Thoracic aorta (tissue), 2 donors: ENCODE results near the gene GLYATL1. TPM values are rescaled to one million over a fixed set of nuclear protein-coding genes. Genes with fewer than 3 reads are reported as not detected.

Experiments used
- ATAC-seq: fragments of 150-250 bp; one replicate; pipeline ENCODE4 v1.8.0; 2017; ENCODE audit warnings: low read depth; ENCODE audit not compliant: insufficient number of reproducible peaks, low FRiP score
- DNase-seq: peaks from one replicate; pipeline ENCODE4 v3.0.0-alpha.2; 2020; ENCODE audit warnings: low spot score
- H3K27ac ChIP-seq, 2 donors: fragments of 200-600 bp; sonication (generic); 1 replicate in 1 of 2; 2 replicates in 1 of 2; pipeline ENCODE4 v1.5.1; 2016; ENCODE audit warnings: mild to moderate bottlenecking in 2 of 2, moderate library complexity in 2 of 2
- H3K27me3 ChIP-seq: fragments of 200-600 bp; sonication (generic); replicated peaks from 2 replicates; pipeline ENCODE4 v1.6.0; 2016; ENCODE audit warnings: mild to moderate bottlenecking; ENCODE audit not compliant: insufficient read depth
- H3K36me3 ChIP-seq: fragments of 200-600 bp; sonication (generic); one replicate; pipeline ENCODE4 v1.5.1; 2016
- H3K4me1 ChIP-seq, 2 donors: fragments of 200-600 bp; sonication (generic); 1 replicate in 1 of 2; 2 replicates in 1 of 2; pipeline versions ENCODE4 v1.5.1 to v1.6.0; 2016; ENCODE audit warnings: low read depth in 2 of 2, mild to moderate bottlenecking in 1 of 2; ENCODE audit not compliant: control insufficient read depth in 1 of 2
- H3K4me3 ChIP-seq: fragments of 200-600 bp; sonication (generic); 2 replicates; pipeline ENCODE4 v1.5.1; 2016; ENCODE audit warnings: mild to moderate bottlenecking
- H3K9me3 ChIP-seq: fragments of 200-600 bp; sonication (generic); 2 replicates; pipeline ENCODE4 v1.5.1; 2016
- total RNA-seq, 2 donors: library from RNA; depleted of rRNA; stranded (reverse); fragments of >200 nt; gene quantifications; one replicate each; pipeline versions ENCODE4 v1.1.0 to v1.2.3, GENCODE V29; 2016
- TF ChIP-seq, protein P1 (sequence below): fragments of 200-600 bp; sonication (generic); IDR thresholded peaks from one replicate; pipeline ENCODE4 v1.5.1; 2019; ENCODE audit warnings: antibody characterized with exemption

GLYATL1 gene
- total RNA-seq, 2 donors from 2014 or later = not detected

DNA sequence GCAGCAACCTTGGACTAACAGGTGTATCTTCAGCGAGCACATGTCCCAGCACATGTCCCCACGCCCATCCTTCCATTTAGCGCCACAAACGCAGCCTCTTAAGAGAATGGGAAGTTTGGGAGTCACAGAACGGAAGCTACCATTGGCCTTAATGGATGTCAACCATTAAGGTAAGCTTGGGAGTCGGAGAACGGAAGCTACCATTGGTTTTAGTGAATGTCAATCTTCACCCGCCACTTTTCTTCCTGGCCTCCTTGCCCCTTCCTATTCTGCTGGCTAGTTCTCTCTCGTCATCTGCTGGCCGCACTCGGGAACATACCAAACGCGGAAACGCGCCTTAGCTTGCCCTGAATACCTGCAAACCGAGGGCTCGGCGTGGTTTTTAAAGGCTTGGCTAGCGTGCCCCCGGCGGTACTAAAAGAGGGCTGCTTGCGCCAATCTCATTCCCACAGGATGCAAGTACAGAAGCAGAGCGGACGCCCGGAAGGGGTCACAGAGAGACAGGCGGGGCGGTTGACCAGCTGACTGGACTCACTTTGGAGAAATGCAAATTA, 24.3 kb downstream of the GLYATL1 start:
- Histone ChIP-seq H3K9me3 (no peaks in the 10 kb centered on the region), H3K36me3 (no peaks in the 10 kb centered on the region), H3K27ac (no peak overlapping the region), H3K4me1 (no peaks in the 10 kb centered on the region), H3K27me3 (no peaks in the 10 kb centered on the region), H3K4me3 (no peak overlapping the region)
- TF ChIP-seq, protein P1, sequence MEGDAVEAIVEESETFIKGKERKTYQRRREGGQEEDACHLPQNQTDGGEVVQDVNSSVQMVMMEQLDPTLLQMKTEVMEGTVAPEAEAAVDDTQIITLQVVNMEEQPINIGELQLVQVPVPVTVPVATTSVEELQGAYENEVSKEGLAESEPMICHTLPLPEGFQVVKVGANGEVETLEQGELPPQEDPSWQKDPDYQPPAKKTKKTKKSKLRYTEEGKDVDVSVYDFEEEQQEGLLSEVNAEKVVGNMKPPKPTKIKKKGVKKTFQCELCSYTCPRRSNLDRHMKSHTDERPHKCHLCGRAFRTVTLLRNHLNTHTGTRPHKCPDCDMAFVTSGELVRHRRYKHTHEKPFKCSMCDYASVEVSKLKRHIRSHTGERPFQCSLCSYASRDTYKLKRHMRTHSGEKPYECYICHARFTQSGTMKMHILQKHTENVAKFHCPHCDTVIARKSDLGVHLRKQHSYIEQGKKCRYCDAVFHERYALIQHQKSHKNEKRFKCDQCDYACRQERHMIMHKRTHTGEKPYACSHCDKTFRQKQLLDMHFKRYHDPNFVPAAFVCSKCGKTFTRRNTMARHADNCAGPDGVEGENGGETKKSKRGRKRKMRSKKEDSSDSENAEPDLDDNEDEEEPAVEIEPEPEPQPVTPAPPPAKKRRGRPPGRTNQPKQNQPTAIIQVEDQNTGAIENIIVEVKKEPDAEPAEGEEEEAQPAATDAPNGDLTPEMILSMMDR = no peak
- DNase-seq = no peak
- ATAC-seq = no peak

DNA sequence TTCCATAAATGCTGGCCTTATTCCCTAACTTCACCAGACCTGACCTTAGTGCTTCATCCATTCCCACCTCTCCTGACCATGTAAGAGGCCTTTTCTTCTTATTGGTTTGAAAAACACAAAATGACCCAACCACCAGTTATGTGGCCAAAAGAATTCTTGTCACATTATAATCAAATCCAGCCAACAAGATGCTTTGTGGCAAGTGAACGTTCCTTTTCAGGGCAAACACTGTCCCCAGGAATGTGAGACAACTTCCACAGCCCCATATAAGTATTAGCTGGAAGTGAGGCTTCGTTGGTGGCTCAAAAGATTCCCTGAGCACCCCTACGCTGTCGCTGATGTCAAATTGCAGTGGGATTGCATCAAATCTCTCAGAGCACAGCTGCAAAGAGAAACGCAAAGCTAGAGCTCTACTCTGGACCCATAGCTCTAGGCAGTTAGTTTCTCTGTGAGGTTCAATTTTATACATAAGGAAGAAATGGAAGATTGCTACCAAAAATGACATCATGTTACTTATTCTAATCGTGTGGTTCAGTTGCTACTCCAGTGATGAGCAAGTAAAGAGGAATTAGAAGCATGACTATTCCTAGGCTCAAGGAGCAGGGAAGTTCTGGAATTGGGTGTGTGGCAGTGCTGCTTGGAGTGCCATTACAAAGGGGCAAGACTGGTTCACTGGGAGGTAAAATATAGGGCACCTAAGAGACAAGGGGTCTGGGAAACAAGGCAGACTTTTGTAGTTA, 26.1 kb downstream of the GLYATL1 start:
- no peak overlapping the region for H3K4me3 ChIP-seq
- H3K4me1 ChIP-seq = no peaks in the 10 kb centered on the region
- no peaks in the 10 kb centered on the region for H3K36me3 ChIP-seq
- no peak for DNase-seq
- no peak for ATAC-seq
- TF ChIP-seq, protein P1 = no peak
- no peak overlapping the region for H3K27ac ChIP-seq
- H3K9me3 ChIP-seq = no peaks in the 10 kb centered on the region
- H3K27me3 ChIP-seq = no peaks in the 10 kb centered on the region

DNA sequence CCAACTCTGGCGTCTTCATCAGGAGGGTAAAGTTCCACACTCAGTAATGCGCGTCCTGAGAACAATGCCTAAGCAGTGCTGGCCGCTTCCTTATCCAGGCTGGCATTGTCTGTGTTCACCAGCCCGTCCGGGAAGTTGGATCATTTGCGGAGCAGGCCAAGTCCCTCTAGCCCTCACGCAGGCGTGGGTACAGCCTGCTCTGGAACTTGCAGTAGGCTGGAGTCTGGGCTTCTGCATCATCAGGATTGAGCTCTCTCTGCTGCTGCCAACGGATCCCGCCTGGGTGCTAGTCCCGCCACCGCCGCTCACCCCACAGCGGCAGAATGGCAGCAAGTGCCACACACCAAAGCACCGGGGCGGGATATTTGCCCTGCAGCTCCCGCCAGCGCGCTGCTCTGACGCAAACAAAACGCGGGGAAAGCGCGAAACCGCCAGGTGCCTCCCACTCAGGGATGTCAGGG, 29.0 kb downstream of the GLYATL1 start:
- peaks cover 5% of the 10 kb centered on the region for H3K9me3 ChIP-seq
- H3K36me3 ChIP-seq = no peaks in the 10 kb centered on the region
- DNase-seq (no peak), ATAC-seq (no peak)
- H3K27ac ChIP-seq = no peak overlapping the region
- no peak overlapping the region for H3K4me3 ChIP-seq
- no peaks in the 10 kb centered on the region for H3K4me1 ChIP-seq
- H3K27me3 ChIP-seq = no peaks in the 10 kb centered on the region
- TF ChIP-seq, protein P1 = no peak

DNA sequence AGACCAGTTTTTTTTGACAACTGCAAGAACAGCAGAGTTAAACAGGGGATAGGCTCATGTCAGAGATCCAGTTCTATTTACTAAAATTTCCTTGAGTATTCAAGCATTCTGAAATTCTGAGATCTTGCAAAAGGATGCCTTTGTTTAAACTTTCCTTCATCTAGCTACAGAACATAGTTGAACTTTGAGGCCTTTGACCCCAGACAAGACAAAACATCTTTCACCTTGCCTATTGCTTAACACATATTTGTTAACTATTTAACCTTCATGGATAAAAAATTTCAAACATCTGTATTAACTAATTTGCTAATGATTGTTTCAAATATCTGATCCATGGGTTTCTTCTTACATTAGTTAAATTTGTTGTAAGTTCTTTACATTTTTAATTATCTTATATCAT, 38.2 kb downstream of the GLYATL1 start:
- ATAC-seq = no peak
- TF ChIP-seq, protein P1 = no peak
- H3K9me3 ChIP-seq = peaks cover 1% of the 10 kb centered on the region
- no peaks in the 10 kb centered on the region for H3K27me3 ChIP-seq
- H3K27ac ChIP-seq = no peak overlapping the region
- no peaks in the 10 kb centered on the region for H3K4me1 ChIP-seq
- no peaks in the 10 kb centered on the region for H3K36me3 ChIP-seq
- no peak for DNase-seq
- H3K4me3 ChIP-seq = no peak overlapping the region

DNA sequence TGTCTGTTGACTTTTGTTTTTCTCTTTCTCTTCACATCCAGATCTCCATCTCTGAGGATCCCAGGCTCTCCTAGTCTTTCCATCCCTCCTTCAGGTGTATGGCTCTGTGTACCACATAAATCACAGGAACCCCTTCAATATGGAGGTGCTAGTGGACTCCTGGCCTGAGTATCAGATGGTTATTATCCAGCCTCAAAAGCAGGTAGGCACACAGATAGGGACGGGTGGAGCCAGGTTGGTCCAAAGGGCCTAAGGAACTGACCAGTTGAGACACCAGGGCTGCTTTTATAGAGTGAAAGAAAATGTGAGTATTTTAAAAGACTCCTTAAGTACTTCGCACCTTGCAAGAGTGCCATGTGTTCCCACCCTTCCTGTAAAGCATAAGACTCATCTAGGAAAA, 39.9 kb downstream of the GLYATL1 start:
- DNase-seq (no peak), ATAC-seq (no peak)
- no peaks in the 10 kb centered on the region for H3K27me3 ChIP-seq

More for the DNA sequence above, 39.9 kb downstream of the GLYATL1 start:
- TF ChIP-seq, protein P1 = no peak
- Histone ChIP-seq H3K4me1 (no peaks in the 10 kb centered on the region), H3K36me3 (no peaks in the 10 kb centered on the region), H3K4me3 (no peak overlapping the region), H3K9me3 (no peaks in the 10 kb centered on the region), H3K27ac (no peak overlapping the region)
